ENCODE measurements around the gene PREP.

GRCh38 chr6:105428342-105428957, 25.6 kb upstream of the PREP start:
- TF ChIP-seq CTCF (IDR thresholded peaks at IDR 0.05): no peak
- no peak for TF ChIP-seq POLR2A (IDR thresholded peaks at IDR 0.05)
